Retinal pigment epithelial cell (primary cell): ENCODE results near the gene NSFL1C.

ENCODE experiments used
- DNase-seq: peaks from one replicate; pipeline ENCODE4 v3.0.0-alpha.2; 2010; ENCODE audit warnings: low read depth
- H3K4me3 ChIP-seq: 2 replicates; pipeline ENCODE4 v1.5.1; 2011; ENCODE audit warnings: mild to moderate bottlenecking, low read length, control low read depth, moderate library complexity
- CTCF ChIP-seq: conservative IDR thresholded peaks from 2 replicates; pipeline ENCODE4 v1.5.1; 2011; ENCODE audit warnings: low read depth, low read length, control low read depth, inconsistent platforms

NSFL1C gene

DNA sequence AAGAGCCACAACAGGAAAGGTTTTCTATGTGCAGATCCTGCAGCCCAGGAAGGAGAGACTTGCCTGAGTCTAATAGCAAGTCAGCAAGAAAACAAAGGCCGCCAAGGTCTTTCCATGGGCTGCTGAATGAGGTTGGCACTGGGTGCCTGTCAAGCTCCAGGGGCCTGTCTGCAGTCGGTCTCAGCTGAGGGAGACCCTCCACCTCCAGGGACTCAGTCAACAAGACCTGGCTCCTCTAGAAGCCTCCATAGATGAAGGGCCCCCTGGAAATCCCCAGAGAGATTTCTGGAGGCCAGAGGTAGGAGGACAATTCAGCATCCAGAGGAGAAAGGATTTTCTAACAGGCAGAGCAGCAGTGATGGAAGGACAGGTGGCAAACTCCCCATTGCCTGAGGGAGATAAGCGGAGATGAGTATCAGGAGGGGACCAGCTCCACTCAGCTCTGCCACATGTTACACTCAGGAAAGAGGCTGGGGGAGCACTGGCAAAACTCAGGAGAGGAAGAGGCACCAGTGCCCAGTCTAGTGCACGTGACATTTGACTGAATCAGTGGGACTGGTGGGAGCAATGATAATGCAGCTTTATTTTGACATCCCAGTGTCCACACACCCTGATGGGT is 40.3 kb downstream of the NSFL1C start:
- DNase-seq = no peak
- no peak for TF ChIP-seq CTCF
- H3K4me3 ChIP-seq = no peak overlapping the region

GRCh38 chr20:1424336-1424735 is 42.3 kb downstream of the NSFL1C start:
- no peak for DNase-seq
- H3K4me3 ChIP-seq = no peak overlapping the region
- TF ChIP-seq CTCF = no peak

DNA sequence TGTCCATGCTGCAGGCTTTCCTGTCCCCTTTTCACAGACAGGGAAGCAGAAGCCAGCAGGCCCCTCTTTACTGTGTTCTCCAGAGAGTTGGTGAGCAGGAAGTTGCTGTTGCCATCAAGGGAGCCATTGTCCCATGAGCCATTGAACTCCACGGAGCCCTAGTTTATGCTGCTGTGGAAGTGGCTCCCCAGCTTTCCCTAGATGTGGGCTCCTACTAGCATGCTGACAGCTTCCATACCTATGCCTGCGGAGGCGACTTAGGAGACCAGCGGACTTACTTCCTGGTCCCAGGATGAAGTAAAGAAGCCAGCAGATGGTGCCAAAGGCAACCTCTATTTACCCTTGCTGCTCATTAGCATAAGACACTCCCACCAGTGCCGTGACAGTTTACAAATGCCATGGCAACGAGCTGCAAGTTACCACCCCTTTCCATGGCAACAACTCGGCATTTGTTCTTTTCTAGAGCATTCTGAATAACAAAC is 43.0 kb downstream of the NSFL1C start:
- no peak for DNase-seq
- TF ChIP-seq CTCF = peak; percentile 18
- no peak overlapping the region for H3K4me3 ChIP-seq

GRCh38 chr20:1423206-1423605 is 43.4 kb downstream of the NSFL1C start:
- no peak for TF ChIP-seq CTCF
- H3K4me3 ChIP-seq = no peak overlapping the region
- DNase-seq = no peak

DNA sequence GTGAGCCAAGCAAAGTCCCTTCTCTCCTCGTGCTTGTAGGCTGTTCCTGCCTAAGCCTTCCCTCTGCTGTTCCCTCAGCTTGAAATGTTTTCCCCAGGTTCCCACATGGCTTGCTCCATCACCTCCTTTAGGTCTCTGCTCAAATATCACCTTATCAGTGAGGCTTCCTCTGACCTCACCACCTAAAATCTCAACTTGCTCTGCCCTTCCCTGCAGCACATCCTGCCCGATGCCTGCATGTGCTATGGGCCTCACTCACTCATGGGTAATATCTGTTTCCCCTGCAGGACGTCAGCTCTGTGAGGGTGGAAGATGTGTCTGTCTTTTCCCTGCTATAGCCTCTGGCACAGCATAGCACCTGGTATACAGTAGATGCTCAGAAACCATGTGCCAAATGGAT is 43.9 kb downstream of the NSFL1C start:
- no peak overlapping the region for H3K4me3 ChIP-seq
- DNase-seq = no peak
- no peak for TF ChIP-seq CTCF

- DNase-seq = no peak
- H3K4me3 ChIP-seq = no peak overlapping the region
- no peak for TF ChIP-seq CTCF
Measured at GRCh38 chr20:1420066-1420465, 46.6 kb downstream of the NSFL1C start.

DNA sequence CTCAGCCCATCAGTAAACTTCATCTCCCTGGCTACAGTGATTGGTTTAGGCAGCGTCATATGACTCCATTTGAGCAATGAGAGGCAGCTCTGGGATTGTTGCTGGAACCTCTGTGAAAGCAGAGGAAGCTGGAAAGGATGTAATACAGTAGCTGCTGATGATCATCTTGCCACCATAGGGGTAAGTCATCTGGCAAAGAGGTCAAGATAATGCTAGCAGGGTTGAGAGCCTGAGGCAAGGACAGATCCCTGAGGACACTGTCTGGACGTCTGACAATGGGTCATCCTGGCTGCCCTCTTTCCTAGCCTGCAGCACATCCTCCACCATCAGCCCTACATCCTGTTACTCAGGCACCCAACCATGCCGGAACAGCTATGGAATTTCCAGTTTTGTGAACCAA is 48.3 kb downstream of the NSFL1C start:
- TF ChIP-seq CTCF = no peak
- DNase-seq = no peak
- H3K4me3 ChIP-seq = no peak overlapping the region
